SJCRH30 (cell line): ENCODE measurements around the gene SH3GLB2. TPM values are rescaled to one million over a fixed set of nuclear protein-coding genes. Genes with fewer than 3 reads are reported as not detected.
"Not testable (repeated sequence)": the region's sequence is repeated elsewhere in the genome, so short reads cannot be mapped to it uniquely, and the experiment has no call there.

Experiments used
- DNase-seq, 2 experiments: peaks; one replicate each; pipeline ENCODE4 v3.0.0-alpha.2; 2015 to 2020
- H3K27ac ChIP-seq: fragments of 250-450 bp; sonication (Bioruptor Pico); 2 replicates; pipeline ENCODE4 v1.5.1; 2020; ENCODE audit warnings: mild to moderate bottlenecking, moderate library complexity
- H3K27me3 ChIP-seq: fragments of 250-450 bp; sonication (Bioruptor Pico); 2 replicates; pipeline ENCODE4 v1.5.1; 2020; ENCODE audit warnings: mild to moderate bottlenecking, moderate library complexity
- H3K36me3 ChIP-seq: fragments of 250-450 bp; sonication (Bioruptor Pico); 2 replicates; pipeline ENCODE4 v1.5.1; 2020; ENCODE audit warnings: mild to moderate bottlenecking, moderate library complexity
- H3K4me1 ChIP-seq: fragments of 250-450 bp; sonication (Bioruptor Pico); 2 replicates; pipeline ENCODE4 v1.5.1; 2020; ENCODE audit warnings: mild to moderate bottlenecking, moderate library complexity
- H3K4me3 ChIP-seq: fragments of 250-450 bp; sonication (Bioruptor Pico); 2 replicates; pipeline ENCODE4 v1.5.1; 2020; ENCODE audit warnings: mild to moderate bottlenecking, moderate library complexity
- H3K9me3 ChIP-seq: fragments of 250-450 bp; sonication (Bioruptor Pico); replicated peaks from 2 replicates; pipeline ENCODE4 v1.5.1; 2020; ENCODE audit warnings: mild to moderate bottlenecking, moderate library complexity
- total RNA-seq: library from RNA; depleted of rRNA; stranded (reverse); fragments of >200 nt; shearing (Covaris generic); gene quantifications from 2 replicates; pipeline ENCODE4 v1.2.3, GENCODE V29; 2014

SH3GLB2 gene
- total RNA-seq, 1 experiment from 2014 or later: 26.7 TPM

DNA sequence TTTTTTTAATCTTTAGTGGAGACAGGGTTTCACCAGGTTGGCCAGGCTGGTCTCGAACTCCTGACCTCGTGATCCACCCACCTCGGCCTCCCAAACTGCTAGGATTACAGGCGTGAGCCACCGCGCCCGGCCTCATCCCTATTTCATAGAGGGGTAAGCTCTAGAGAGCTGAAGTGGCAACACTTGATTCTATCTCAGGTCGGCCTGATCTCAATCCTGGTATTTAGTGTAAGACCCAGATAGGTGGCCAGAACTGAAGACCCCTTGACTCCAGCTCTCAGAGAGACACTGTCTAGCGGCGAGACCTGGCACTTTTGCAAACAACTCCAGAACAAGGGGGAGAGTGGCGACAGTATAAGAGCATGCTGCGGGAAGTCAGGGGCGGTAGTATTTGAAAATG lies 7.7 kb upstream of the SH3GLB2 start:
- not testable (repeated sequence) for H3K4me1 ChIP-seq, H3K9me3 ChIP-seq, H3K27me3 ChIP-seq, H3K36me3 ChIP-seq, DNase-seq
- peak overlapping the region; percentile 46 for H3K27ac ChIP-seq
- peak overlapping the region; percentile 89 for H3K4me3 ChIP-seq

DNA sequence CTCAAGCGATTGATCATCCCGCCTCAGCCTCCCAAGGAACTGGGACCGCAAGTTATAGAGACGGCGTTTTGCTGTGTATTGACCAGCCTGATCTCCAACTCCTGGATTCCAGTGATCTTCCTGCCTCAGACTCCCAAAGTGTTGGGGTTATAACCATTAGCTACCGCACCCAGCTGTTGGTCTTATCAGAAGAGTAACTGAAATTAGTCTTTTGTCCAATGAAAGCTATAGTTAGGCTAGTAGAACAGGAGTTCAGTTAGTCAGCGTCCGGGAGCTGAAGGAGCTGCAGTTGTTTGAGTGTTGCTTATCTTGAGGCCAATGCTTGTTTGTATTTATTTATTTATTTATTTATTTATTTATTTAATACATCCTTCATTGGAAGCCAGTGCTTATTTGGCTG lies 5.1 kb upstream of the SH3GLB2 start:
- no peak overlapping the region for H3K27ac ChIP-seq
- peaks cover 4% of the 10 kb centered on the region; the same call in 1 of the 2 replicates for H3K4me1 ChIP-seq
- H3K9me3 ChIP-seq: no peaks in the 10 kb centered on the region
- H3K4me3 ChIP-seq: no peak overlapping the region
- H3K27me3 ChIP-seq: no peaks in the 10 kb centered on the region
- H3K36me3 ChIP-seq: no peaks in the 10 kb centered on the region
- DNase-seq: no peak

DNA sequence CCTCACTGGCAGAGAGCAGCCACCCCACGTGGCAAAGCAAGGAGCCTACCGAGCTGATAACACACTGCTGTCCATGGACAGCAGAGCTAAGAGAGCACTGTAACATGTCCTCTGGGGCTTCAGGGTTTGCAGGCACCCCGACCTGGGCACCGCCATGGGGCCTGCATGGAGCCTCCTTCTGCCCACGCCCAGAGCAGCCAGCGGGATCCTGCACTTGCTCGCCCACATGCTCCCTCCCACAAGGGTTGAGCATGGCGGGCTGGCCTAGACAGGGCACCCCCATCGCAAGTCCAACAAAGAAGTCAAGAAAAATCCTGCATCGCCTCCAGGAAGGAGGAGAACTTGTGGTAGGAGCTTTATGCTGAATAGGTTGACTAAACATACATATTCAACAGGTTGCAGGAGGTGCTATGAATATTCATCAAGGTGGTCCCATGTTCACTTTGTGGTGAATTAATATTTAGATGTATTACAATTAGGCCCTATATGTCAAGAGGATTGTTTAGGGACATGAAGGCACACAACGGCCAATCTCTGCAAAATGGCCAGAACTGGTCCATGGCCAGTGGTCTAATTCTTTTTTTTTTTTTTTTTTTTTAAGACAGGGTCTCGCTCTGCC lies 4.5 kb upstream of the SH3GLB2 start:
- no peak overlapping the region for H3K4me3 ChIP-seq
- no peaks in the 10 kb centered on the region for H3K27me3 ChIP-seq
- no peak overlapping the region for H3K27ac ChIP-seq
- peaks cover 4% of the 10 kb centered on the region; the same call in 1 of the 2 replicates for H3K4me1 ChIP-seq
- no peaks in the 10 kb centered on the region for H3K36me3 ChIP-seq
- no peak for DNase-seq
- no peaks in the 10 kb centered on the region for H3K9me3 ChIP-seq

DNA sequence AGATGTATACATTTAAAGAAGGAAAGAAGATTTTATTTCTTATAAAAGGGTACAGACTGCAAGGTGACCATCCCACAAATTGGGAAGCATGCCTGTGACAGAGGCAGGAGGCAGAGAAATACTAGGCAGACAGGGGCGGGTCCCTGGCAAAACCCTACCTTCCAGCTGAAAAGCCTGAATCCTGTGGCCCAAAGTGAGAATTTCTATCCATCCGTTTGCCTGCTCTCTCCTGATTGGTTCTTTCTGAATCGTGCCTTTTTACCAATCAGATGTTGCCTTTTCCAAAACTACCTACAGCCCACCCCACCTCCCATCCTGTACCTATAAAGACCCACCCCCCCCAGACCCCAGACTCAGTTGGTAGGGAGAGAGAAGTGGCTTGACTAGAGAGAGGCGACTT lies 3.4 kb upstream of the SH3GLB2 start:
- Histone ChIP-seq H3K9me3 (no peaks in the 10 kb centered on the region), H3K36me3 (no peaks in the 10 kb centered on the region), H3K4me1 (peaks cover 14% of the 10 kb centered on the region), H3K27me3 (no peaks in the 10 kb centered on the region), H3K27ac (no peak overlapping the region), H3K4me3 (no peak overlapping the region)
- no peak for DNase-seq

GRCh38 chr9:129030191-129030590 lies 2.1 kb upstream of the SH3GLB2 start:
- DNase-seq: no peak
- Histone ChIP-seq H3K36me3 (no peaks in the 10 kb centered on the region), H3K9me3 (no peaks in the 10 kb centered on the region), H3K4me1 (peaks cover 18% of the 10 kb centered on the region), H3K27me3 (no peaks in the 10 kb centered on the region), H3K27ac (no peak overlapping the region), H3K4me3 (no peak overlapping the region)

DNA sequence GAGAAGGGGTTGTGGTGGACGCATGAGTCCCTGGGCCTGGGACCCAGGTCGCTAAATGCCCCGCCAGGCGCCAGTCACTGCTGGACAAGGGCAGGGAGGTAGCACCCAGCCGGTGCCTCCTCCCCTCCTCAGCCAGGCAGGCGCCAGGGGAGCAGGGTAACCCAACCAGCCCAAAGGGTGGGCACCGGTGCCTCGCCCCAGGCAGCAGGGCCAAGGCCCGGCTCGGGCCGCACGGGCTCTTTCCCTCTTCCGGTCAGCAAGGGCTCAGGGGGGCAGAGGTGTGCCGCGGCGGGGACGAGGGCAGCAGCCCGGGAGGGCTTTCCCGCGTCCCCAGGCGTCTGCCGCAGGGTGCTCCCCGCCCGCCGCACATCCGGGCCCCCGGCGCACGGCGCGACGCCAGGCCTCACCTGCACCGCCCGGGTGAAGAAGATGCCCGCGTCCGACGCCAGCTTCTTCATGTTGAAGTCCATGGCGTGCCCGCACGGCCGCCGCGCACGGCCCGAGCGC lies 393 bp downstream of the SH3GLB2 start:
- Histone ChIP-seq H3K27me3 (no peaks in the 10 kb centered on the region), H3K4me3 (peak overlapping the region; percentile 77), H3K9me3 (no peaks in the 10 kb centered on the region), H3K4me1 (peaks cover 24% of the 10 kb centered on the region), H3K27ac (no peak overlapping the region), H3K36me3 (no peaks in the 10 kb centered on the region)
- DNase-seq: no peak

DNA sequence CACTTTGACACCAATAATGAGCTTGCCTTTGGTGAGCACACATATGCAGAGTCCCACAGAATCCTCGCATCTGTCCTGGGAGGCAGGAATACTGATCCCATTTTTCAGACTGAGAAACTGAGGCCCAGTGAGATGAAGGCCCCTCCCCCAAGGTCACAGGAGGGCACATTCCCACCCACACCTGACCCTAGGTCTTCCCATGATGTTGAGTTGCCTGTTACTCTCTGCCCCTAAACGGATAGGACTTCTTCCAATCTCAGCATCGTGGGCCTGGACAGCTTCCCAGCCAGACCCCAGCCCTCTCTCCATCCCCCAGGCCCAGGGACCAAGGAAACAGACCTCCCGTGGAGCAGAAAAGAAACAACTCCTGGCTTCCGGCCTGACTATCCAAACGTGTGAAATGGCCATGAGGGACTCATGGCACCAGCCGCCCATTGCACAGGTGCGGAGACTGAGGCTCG lies 877 bp downstream of the SH3GLB2 start:
- no peak overlapping the region for H3K27ac ChIP-seq
- H3K9me3 ChIP-seq: no peaks in the 10 kb centered on the region
- H3K4me1 ChIP-seq: peaks cover 24% of the 10 kb centered on the region
- no peaks in the 10 kb centered on the region for H3K36me3 ChIP-seq
- DNase-seq: no peak
- H3K4me3 ChIP-seq: peak overlapping the region; percentile 77
- no peaks in the 10 kb centered on the region for H3K27me3 ChIP-seq

DNA sequence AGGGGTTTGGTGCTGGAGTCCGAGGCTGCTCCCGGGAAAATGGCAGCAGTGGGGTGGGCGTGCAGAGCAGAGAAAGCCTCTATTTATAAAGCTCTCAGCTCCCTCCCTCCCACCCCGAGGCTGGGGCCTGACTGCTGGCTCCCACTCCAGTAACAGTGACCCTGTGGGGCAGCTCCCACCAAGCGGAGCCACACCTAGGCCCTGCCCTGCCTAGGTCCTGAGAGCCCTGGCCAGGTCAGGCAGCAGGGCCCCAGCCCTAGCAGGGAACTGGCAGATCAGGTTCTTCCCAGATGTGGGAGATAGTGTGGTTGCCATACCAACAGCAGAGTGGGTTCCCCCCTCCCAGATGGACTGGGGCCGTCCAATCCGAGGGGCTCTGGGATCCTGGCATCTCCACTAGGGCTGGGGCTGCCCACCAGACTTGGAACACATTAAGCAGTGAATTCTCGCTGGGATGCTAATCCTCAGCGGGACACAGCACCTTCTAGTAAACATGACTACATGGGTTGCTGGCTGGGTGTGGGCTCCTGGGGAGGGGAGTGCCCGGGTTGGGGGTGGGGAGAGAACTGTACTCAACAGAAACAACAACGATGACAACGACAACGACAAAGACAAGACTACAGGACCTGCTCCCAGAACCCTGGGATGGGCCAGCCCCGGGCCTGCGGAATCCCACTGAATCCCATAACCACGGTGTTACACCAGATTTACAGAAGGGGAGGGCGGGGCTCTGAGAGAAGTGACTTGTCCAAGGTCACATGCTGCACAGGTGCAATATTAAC lies 1.5 kb downstream of the SH3GLB2 start:
- no peaks in the 10 kb centered on the region for H3K9me3 ChIP-seq
- peaks cover 24% of the 10 kb centered on the region for H3K4me1 ChIP-seq
- H3K36me3 ChIP-seq: no peaks in the 10 kb centered on the region
- H3K27me3 ChIP-seq: no peaks in the 10 kb centered on the region
- no peak overlapping the region for H3K4me3 ChIP-seq
- no peak overlapping the region for H3K27ac ChIP-seq
- peak; percentile 66 to 69 for DNase-seq

DNA sequence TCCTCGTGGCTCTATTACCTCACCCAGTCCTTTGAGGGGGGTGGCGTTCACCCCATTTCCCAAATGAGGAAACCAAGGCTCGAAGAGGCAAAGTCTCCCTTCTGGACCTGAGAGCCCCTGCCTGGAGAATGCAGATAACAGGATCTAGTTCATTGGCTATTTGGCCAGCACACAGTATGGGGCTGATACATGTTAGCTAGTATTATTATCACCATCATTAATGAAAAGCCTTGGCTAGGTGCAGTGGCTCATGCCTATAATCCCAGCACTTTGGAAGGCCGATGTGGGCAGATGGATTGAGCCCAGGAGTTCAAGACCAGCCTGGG lies 4.3 kb downstream of the SH3GLB2 start:
- Histone ChIP-seq H3K27ac (peak overlapping the region; percentile 61), H3K27me3 (no peaks in the 10 kb centered on the region), H3K4me1 (peaks cover 19% of the 10 kb centered on the region), H3K4me3 (no peak overlapping the region), H3K36me3 (no peaks in the 10 kb centered on the region), H3K9me3 (no peaks in the 10 kb centered on the region)
- no peak for DNase-seq

DNA sequence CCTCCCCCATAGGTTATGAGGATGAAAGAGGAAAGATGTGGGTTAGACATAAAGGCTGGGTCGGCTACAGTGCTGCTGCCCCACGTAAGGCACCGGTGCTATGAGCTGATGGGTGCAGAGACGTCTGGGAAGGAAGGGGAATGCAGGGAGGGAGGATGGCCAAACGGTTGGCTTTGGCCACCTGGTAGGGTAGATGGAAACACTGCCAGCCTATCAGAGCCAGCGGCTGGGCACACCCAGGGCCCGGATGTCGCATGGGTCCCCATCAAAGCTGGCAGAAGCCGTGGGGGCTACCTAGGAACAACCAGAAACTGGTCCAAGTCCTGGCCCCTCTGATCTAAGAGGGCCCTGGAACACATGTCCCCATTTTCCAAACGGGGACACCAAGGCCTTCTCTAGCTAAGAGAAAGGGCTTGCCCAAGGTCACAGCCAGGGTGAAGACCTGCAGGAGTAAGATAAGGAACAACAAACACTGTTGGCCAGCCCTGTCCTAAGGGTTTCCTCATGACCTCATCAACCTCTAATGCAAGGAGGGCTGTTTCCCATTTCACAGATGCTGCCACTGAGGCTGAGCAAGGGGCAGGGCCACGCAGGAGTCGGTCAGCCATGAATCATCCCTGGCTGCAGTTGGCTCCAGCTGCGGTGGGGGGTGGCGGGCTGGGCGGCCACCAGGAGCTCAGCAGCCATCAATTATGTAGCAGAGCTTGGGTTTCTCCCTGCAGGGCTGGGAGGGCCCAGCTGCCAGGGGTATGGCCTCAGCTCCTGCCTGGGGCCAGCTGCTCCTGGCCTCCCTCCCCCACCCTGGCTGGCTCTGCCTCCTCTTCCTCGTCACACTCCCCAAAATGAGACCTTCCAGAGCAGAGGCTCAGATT lies 4.9 kb downstream of the SH3GLB2 start:
- H3K36me3 ChIP-seq: no peaks in the 10 kb centered on the region
- no peaks in the 10 kb centered on the region for H3K9me3 ChIP-seq
- no peaks in the 10 kb centered on the region for H3K27me3 ChIP-seq
- H3K4me1 ChIP-seq: peaks cover 19% of the 10 kb centered on the region
- no peak overlapping the region for H3K4me3 ChIP-seq
- DNase-seq: peak; percentile 97
- H3K27ac ChIP-seq: peak overlapping the region; percentile 61

GRCh38 chr9:129022037-129022436 lies 6.1 kb downstream of the SH3GLB2 start:
- Histone ChIP-seq H3K27me3 (no peaks in the 10 kb centered on the region), H3K9me3 (no peaks in the 10 kb centered on the region), H3K36me3 (no peaks in the 10 kb centered on the region), H3K4me1 (peaks cover 14% of the 10 kb centered on the region), H3K4me3 (no peak overlapping the region), H3K27ac (no peak overlapping the region)
- DNase-seq: no peak

DNA sequence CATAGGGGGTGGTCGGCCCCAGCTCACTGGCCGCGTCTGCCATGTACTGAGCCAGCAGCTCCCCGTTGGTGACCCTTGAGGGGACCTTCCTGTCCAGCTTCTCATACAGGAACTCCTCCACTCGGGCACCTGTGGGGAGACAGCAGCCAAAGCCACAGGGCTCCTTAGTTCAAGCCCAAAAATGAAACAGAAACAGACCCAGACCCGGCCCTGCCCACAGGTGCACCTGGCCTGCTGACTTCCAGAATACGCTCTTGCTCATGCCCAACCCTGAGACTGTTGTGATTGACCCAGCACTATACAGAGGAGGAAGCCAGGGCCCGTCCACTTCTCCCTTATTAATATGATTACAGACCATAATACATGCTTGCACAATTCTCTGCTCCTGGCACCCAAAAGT lies 7.0 kb downstream of the SH3GLB2 start:
- no peak for DNase-seq
- Histone ChIP-seq H3K9me3 (no peaks in the 10 kb centered on the region), H3K4me1 (peaks cover 7% of the 10 kb centered on the region), H3K36me3 (no peaks in the 10 kb centered on the region), H3K27me3 (no peaks in the 10 kb centered on the region), H3K4me3 (no peak overlapping the region), H3K27ac (no peak overlapping the region)

DNA sequence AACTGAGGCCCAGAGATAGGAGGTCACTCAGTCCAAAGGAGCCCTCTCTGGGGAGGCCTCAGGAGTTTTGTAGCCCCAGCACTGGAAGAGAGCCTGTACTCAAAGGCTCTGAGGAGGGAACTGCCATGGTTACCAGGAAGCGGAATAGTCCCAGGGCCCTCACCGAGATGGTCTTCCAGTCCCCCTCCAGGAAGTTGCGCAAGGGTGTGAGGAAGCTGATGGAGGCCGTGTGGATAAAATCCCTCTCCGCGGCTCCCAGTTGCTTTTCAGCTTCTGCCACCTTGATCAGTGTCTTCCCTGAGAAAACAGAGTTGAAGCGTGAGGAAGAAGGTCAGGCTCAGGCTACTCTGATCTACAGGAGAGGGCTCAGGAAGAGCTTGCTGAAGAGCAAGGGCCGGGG lies 13.5 kb downstream of the SH3GLB2 start:
- peaks cover 13% of the 10 kb centered on the region; the same call in 1 of the 2 replicates for H3K4me1 ChIP-seq
- H3K36me3 ChIP-seq: peaks cover 3% of the 10 kb centered on the region; the same call in 1 of the 2 replicates
- peak in 1 of 2 experiments; percentile 3 for DNase-seq
- H3K27ac ChIP-seq: no peak overlapping the region
- H3K9me3 ChIP-seq: no peaks in the 10 kb centered on the region
- H3K27me3 ChIP-seq: no peaks in the 10 kb centered on the region
- H3K4me3 ChIP-seq: no peak overlapping the region

DNA sequence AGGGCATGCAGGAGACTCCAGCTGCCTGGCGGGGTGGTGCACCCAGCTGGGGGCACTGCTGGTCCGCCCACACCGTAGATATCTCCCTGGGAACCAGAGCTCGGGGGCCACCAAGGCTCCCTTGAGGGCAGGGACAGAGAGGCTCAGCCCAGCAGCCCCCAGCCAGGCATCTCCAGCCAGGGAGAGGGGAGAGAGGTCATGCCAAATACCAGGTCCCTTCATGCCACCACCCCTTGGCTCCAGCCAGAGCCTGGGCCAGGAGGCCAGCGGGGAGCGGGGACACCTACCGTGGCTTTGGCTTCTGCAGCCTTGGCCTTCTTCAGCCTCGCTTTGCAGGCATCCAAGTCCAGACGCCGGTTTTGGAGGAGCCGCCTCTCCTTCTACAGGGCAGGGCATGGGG lies 14.0 kb downstream of the SH3GLB2 start:
- Histone ChIP-seq H3K27ac (no peak overlapping the region), H3K36me3 (peaks cover 3% of the 10 kb centered on the region; the same call in 1 of the 2 replicates), H3K27me3 (no peaks in the 10 kb centered on the region), H3K4me3 (no peak overlapping the region), H3K9me3 (no peaks in the 10 kb centered on the region), H3K4me1 (peaks cover 13% of the 10 kb centered on the region; the same call in 1 of the 2 replicates)
- peak in 1 of 2 experiments; percentile 1 for DNase-seq

- no peaks in the 10 kb centered on the region for H3K27me3 ChIP-seq
- H3K4me3 ChIP-seq: no peak overlapping the region
- no peak for DNase-seq
- H3K36me3 ChIP-seq: peaks cover 3% of the 10 kb centered on the region; the same call in 1 of the 2 replicates
- H3K27ac ChIP-seq: no peak overlapping the region
- peaks cover 13% of the 10 kb centered on the region; the same call in 1 of the 2 replicates for H3K4me1 ChIP-seq
- H3K9me3 ChIP-seq: no peaks in the 10 kb centered on the region
Observed at GRCh38 chr9:129013674-129014073, 14.5 kb downstream of the SH3GLB2 start.
